Measurements from ENCODE around the gene RAC3. TPM values are rescaled to one million over a fixed set of nuclear protein-coding genes. Genes with fewer than 3 reads are reported as not detected.

The RAC3 gene
- total RNA-seq, 1 experiment from 2014 or later: 84.8 TPM

- H2BK15ac ChIP-seq (ENCODE audit: low read depth, low read length): no peak overlapping the region
- Mint-ChIP-seq H3K9me3 (no peaks in the 10 kb centered on the region), H3K36me3 (ENCODE audit: insufficient read depth in 1 of 3, low read depth in 3 of 3) (no peaks in the 10 kb centered on the region), H3K27me3 (ENCODE audit: low read depth) (no peaks in the 10 kb centered on the region; the same call in 1 of the 2 replicates), H3K4me3 (no peak overlapping the region), H3K27ac (no peak overlapping the region), H3K4me1 (0 out of 4 replicates have a peak, but pooled peaks cover 0 to 2% of the 10 kb centered on the region in 2 experiments)
- no peak overlapping the region for H3K9ac ChIP-seq (ENCODE audit: extremely low read depth, insufficient read length, low read length)
- H2BK20ac ChIP-seq (ENCODE audit: low read depth, low read length, poor library complexity, severe bottlenecking): no peak overlapping the region
- no peak overlapping the region for H3K56ac ChIP-seq (ENCODE audit: insufficient read length, low read depth, low read length)
- no peak overlapping the region for H3K18ac ChIP-seq (ENCODE audit: insufficient read length, low read depth, low read length)
- no peak overlapping the region for H3K23ac ChIP-seq (ENCODE audit: insufficient read length, low read depth, low read length)
- no peak overlapping the region for H3K4ac ChIP-seq (ENCODE audit: low read depth, low read length)
- no peak overlapping the region for H2AK5ac ChIP-seq (ENCODE audit: insufficient read length, low read length)
- no peak overlapping the region for H3T11ph ChIP-seq (ENCODE audit: low read length)
- no peak overlapping the region for H3K27ac ChIP-seq (ENCODE audit: insufficient read length, low read depth, low read length)
- no peak overlapping the region for H2BK5ac ChIP-seq (ENCODE audit: insufficient read length, low read length)
- no peak for TF ChIP-seq CTCF (conservative IDR thresholded peaks at IDR 0.05)
- H4K5ac ChIP-seq (ENCODE audit: insufficient read length, low read depth, low read length): no peak overlapping the region
- no peaks in the 10 kb centered on the region for H3K79me2 ChIP-seq (ENCODE audit: insufficient read depth, low read length)
- H3K27me3 ChIP-seq (ENCODE audit: insufficient read depth, low read length): no peaks in the 10 kb centered on the region
- no peaks in the 10 kb centered on the region for H3K23me2 ChIP-seq (ENCODE audit: insufficient read length, low read depth, low read length, poor library complexity, severe bottlenecking)
- H2BK120ac ChIP-seq (ENCODE audit: low read depth, low read length, poor library complexity, severe bottlenecking): no peak overlapping the region
- no peak overlapping the region for H4K91ac ChIP-seq (ENCODE audit: insufficient read length, low read depth, low read length)
- H2BK12ac ChIP-seq (ENCODE audit: insufficient read length, low read depth, low read length): no peak overlapping the region
- no peaks in the 10 kb centered on the region for H3K9me3 ChIP-seq (ENCODE audit: control insufficient read depth, low read depth, low read length)
- DNase-seq: no peak
- H2AFZ ChIP-seq (ENCODE audit: low read length): no peak overlapping the region
- no peaks in the 10 kb centered on the region for H3K79me1 ChIP-seq (ENCODE audit: insufficient read depth, low read depth, low read length, poor library complexity, severe bottlenecking)
- H3K14ac ChIP-seq (ENCODE audit: insufficient read depth, low read length): no peak overlapping the region
- no CpG with 5 or more reads among the region's 28 CpGs for WGBS (ENCODE audit: extremely low coverage, insufficient read length, low lambda C conversion rate)
- no peaks in the 10 kb centered on the region for H4K20me1 ChIP-seq (ENCODE audit: control insufficient read depth, insufficient read depth, insufficient read length)
- H3K4me1 ChIP-seq (ENCODE audit: insufficient read depth, low read length): no peaks in the 10 kb centered on the region
- no peak overlapping the region for H3K4me2 ChIP-seq (ENCODE audit: insufficient read depth, insufficient read length, low read length)
- H4K8ac ChIP-seq (replicated peaks; ENCODE audit: insufficient read length, low read depth, low read length): no peak overlapping the region
Measured at GRCh38 chr17:82008941-82009405, 22.5 kb upstream of the RAC3 start.

All from H9 (cell line).